OCI-LY3 (cell line): ENCODE measurements around the gene ZNF444.

Experiments
- CTCF ChIP-seq: fragments of 200-600, 300-600 bp; sonication (generic); IDR thresholded peaks from 2 replicates; pipeline ENCODE4 v1.5.1; 2014; ENCODE audit warnings: antibody characterized with exemption, low read length, low read depth
- EZH2phosphoT487 ChIP-seq: fragments of 200-600 bp; shearing (Covaris generic); IDR thresholded peaks from 2 replicates; pipeline ENCODE4 v1.6.1; 2018; ENCODE audit warnings: antibody characterized with exemption, mixed run types, low read depth

GRCh38 chr19:56106993-56107392 lies 34.1 kb upstream of the ZNF444 start:
- TF ChIP-seq CTCF (no peak), EZH2phosphoT487 (no peak)
